Activated CD8-positive, alpha-beta T cell treated with anti-CD3 and anti-CD28 coated beads, Interleukin-2, amount 10 ng/mL, durations not matched to agents 7 days and 5 days (primary cell): ENCODE results near the gene ZNRF1. TPM values are rescaled to one million over a fixed set of nuclear protein-coding genes. Genes with fewer than 3 reads are reported as not detected.
"Not testable (repeated sequence)": the region's sequence is repeated elsewhere in the genome, so short reads cannot be mapped to it uniquely, and the experiment has no call there.

Experiments used
- ATAC-seq: fragments of 150-1000 bp; cut with Tn5 transposase; one replicate; pipeline ENCODE4 v1.10.0; 2021; ENCODE audit warnings: moderate library complexity
- CTCF ChIA-PET: fragments of 350-600 bp; sonication (Branson Sonifier 250); formaldehyde crosslinking; loops from one replicate; lab custom pipeline; 2021; ENCODE audit warnings: antibody characterized with exemption; lab: Charles Lee
- POLR2A ChIA-PET: fragments of 350-600 bp; sonication (Branson Sonifier 250); formaldehyde crosslinking; loops from one replicate; lab custom pipeline; 2021; ENCODE audit warnings: antibody characterized with exemption; lab: Charles Lee
- DNase-seq: peaks from one replicate; pipeline ENCODE4 v3.0.0-alpha.2; 2020
- H3K27ac Mint-ChIP-seq: one replicate; pipeline ENCODE4 v1.8.0; 2021; ENCODE audit warnings: mild to moderate bottlenecking, mixed read lengths
- H3K27me3 Mint-ChIP-seq: one replicate; pipeline ENCODE4 v1.8.0; 2021; ENCODE audit warnings: low read depth, mixed read lengths
- H3K36me3 Mint-ChIP-seq: one replicate; pipeline ENCODE4 v1.8.0; 2021; ENCODE audit warnings: low read depth, mixed read lengths
- H3K4me1 Mint-ChIP-seq: one replicate; pipeline ENCODE4 v1.8.0; 2021; ENCODE audit warnings: low read depth, mixed read lengths
- H3K4me3 Mint-ChIP-seq: one replicate; pipeline ENCODE4 v1.8.0; 2021; ENCODE audit warnings: mild to moderate bottlenecking, mixed read lengths
- H3K9me3 Mint-ChIP-seq: one replicate; pipeline ENCODE4 v1.8.0; 2022; ENCODE audit warnings: mixed read lengths; ENCODE audit not compliant: insufficient read depth
- total RNA-seq, 2 experiments: library from RNA; stranded (reverse); gene quantifications; one replicate each; pipeline ENCODE4 v1.2.3, GENCODE V29; 2021

ZNRF1 gene
- total RNA-seq, 2 experiments from 2014 or later, result 8.5 to 11.1 TPM

DNA sequence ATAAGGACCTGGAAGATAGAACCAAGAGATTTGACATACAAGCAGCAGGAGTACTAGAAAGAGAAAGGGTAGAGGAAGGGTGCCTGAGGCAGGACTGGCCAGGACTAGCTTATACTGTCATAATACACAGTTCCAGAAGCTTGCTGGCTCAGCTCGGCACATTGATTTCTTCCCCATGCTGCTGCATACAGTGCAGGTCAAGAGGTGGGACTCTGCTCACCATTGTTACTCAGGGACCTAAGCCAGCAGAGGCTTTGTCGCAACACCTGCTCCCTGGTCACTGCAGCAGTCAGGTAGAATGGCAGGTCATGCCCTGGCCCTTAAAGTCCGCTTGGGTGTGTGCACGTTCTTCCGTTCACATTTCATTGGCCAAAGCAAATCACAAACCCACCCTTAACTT is 85.0 kb downstream of the ZNRF1 start:
- POLR2A ChIA-PET, result no interaction called here
- DNase-seq, result no peak
- ATAC-seq, result no peak
- Mint-ChIP-seq H3K36me3 (peaks cover 8% of the 10 kb centered on the region), H3K27ac (no peak overlapping the region), H3K27me3 (no peaks in the 10 kb centered on the region), H3K4me1 (peaks cover 6% of the 10 kb centered on the region), H3K4me3 (no peak overlapping the region), H3K9me3 (no peaks in the 10 kb centered on the region)
- CTCF ChIA-PET, result interaction anchor here (0.9 kb wide), 1 partner anchor 8 kb away, joined by 4 read pairs; no protein-coding TSS in a partner anchor

- no peak overlapping the region for H3K27ac Mint-ChIP-seq
- no peaks in the 10 kb centered on the region for H3K27me3 Mint-ChIP-seq
- ChIA-PET CTCF (interaction anchor here (2.0 kb wide), 1 partner anchor 9 kb away, joined by 6 read pairs; no protein-coding TSS in a partner anchor), POLR2A (no interaction called here)
- no peak for ATAC-seq
- H3K4me3 Mint-ChIP-seq, result no peak overlapping the region
- H3K9me3 Mint-ChIP-seq, result no peaks in the 10 kb centered on the region
- DNase-seq, result no peak
- peaks cover 6% of the 10 kb centered on the region for H3K36me3 Mint-ChIP-seq
- peaks cover 18% of the 10 kb centered on the region for H3K4me1 Mint-ChIP-seq
Measured at GRCh38 chr16:75085556-75085955, 86.7 kb downstream of the ZNRF1 start.

DNA sequence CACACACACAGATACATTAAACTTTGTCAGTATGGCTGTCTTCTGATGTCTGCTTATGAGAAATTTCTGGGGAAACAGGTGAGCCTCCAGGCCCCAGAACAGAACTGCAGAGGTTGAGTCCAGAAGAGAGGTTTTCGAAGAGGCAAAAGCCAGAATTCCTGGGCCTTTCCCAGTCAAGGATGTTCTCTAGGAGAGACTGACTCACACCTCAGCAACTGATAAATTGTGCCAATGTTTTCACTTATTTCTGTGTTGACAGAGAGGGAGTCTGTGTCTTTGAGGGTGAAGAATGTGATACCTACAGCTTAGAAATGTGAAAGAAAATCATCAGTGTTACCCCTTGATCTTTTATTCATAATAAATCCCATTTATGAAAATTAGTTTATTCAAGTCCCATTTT is 87.5 kb downstream of the ZNRF1 start:
- no peak for ATAC-seq
- no peak for DNase-seq
- no peaks in the 10 kb centered on the region for H3K9me3 Mint-ChIP-seq
- no peaks in the 10 kb centered on the region for H3K27me3 Mint-ChIP-seq
- H3K36me3 Mint-ChIP-seq, result peaks cover 6% of the 10 kb centered on the region
- H3K27ac Mint-ChIP-seq, result no peak overlapping the region
- POLR2A ChIA-PET, result no interaction called here
- no peak overlapping the region for H3K4me3 Mint-ChIP-seq
- CTCF ChIA-PET, result interaction anchor here (2.0 to 2.7 kb wide), 2 partner anchors 10 to 13 kb away, joined by 6 to 11 read pairs; no protein-coding TSS in a partner anchor
- peaks cover 18% of the 10 kb centered on the region for H3K4me1 Mint-ChIP-seq

GRCh38 chr16:75086688-75087374 is 88.0 kb downstream of the ZNRF1 start:
- Mint-ChIP-seq H3K27me3 (no peaks in the 10 kb centered on the region), H3K4me1 (peaks cover 18% of the 10 kb centered on the region), H3K9me3 (no peaks in the 10 kb centered on the region), H3K4me3 (no peak overlapping the region), H3K27ac (no peak overlapping the region), H3K36me3 (peaks cover 6% of the 10 kb centered on the region)
- no peak for DNase-seq
- no peak for ATAC-seq
- POLR2A ChIA-PET, result interaction anchor here (0.9 kb wide), 1 partner anchor 26 kb away, joined by 3 read pairs; no protein-coding TSS in a partner anchor
- CTCF ChIA-PET, result interaction anchor here (1.4 to 2.7 kb wide), 4 partner anchors 11 to 24 kb away, joined by 4 to 11 read pairs (median 6); no protein-coding TSS in a partner anchor

DNA sequence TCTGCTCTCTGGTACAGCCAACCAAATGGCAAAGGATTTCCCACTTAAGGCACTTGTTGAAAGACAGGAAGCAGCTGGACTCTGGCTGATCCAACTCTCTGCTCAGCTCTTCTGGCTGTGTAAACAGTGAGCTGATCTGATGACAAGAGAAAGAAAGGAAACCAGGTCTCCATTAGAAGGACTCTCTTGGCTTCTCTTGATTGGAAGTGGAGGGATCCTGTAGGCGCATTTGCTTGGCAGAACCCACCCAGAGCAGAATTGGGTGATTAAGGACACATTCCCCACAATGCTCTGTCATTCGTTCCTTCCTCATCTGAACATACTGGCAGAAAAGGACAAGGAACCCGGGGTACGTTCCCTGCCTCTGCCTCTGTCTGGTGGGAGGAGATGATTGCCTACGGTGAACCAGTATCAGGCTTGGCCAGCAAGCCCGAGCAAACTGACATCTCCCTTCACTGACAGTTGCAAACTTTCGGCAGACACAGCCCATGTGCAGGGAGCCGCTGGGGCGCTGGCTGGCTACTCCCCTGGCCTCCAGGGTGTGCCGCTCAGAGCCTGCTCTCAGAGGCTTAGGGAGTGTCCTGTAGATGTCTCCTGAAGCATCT is 88.7 kb downstream of the ZNRF1 start:
- ATAC-seq (no peak), DNase-seq (no peak)
- Mint-ChIP-seq H3K27me3 (no peaks in the 10 kb centered on the region), H3K27ac (no peak overlapping the region), H3K9me3 (no peaks in the 10 kb centered on the region), H3K4me3 (no peak overlapping the region), H3K36me3 (peaks cover 6% of the 10 kb centered on the region), H3K4me1 (peaks cover 18% of the 10 kb centered on the region)
- POLR2A ChIA-PET, result interaction anchor here (0.9 to 1.0 kb wide), 2 partner anchors 13 to 26 kb away, joined by 3 read pairs; no protein-coding TSS in a partner anchor
- CTCF ChIA-PET, result interaction anchor here (0.6 to 2.7 kb wide), 5 partner anchors 11 to 89 kb away, joined by 3 to 11 read pairs (median 5); partner anchors contain the start of gene ZNRF1

- POLR2A ChIA-PET, result interaction anchor here (1.0 kb wide), 1 partner anchor 13 kb away, joined by 3 read pairs; no protein-coding TSS in a partner anchor
- DNase-seq, result no peak
- no peaks in the 10 kb centered on the region for H3K9me3 Mint-ChIP-seq
- CTCF ChIA-PET, result interaction anchor here (0.6 to 2.7 kb wide), 5 partner anchors 11 to 90 kb away, joined by 3 to 11 read pairs (median 4); partner anchors contain the start of gene ZNRF1
- H3K4me3 Mint-ChIP-seq, result no peak overlapping the region
- peaks cover 18% of the 10 kb centered on the region for H3K4me1 Mint-ChIP-seq
- no peak overlapping the region for H3K27ac Mint-ChIP-seq
- H3K36me3 Mint-ChIP-seq, result peaks cover 6% of the 10 kb centered on the region
- ATAC-seq, result no peak
- no peaks in the 10 kb centered on the region for H3K27me3 Mint-ChIP-seq
Measured at GRCh38 chr16:75088216-75088615, 89.4 kb downstream of the ZNRF1 start.

GRCh38 chr16:75088934-75089333 is 90.1 kb downstream of the ZNRF1 start:
- no peak for DNase-seq
- H3K36me3 Mint-ChIP-seq, result peaks cover 6% of the 10 kb centered on the region
- ChIA-PET POLR2A (no interaction called here), CTCF (interaction anchor here (1.3 kb wide), 1 partner anchor 14 kb away, joined by 3 read pairs; no protein-coding TSS in a partner anchor)
- H3K9me3 Mint-ChIP-seq, result no peaks in the 10 kb centered on the region
- H3K27ac Mint-ChIP-seq, result no peak overlapping the region
- H3K27me3 Mint-ChIP-seq, result no peaks in the 10 kb centered on the region
- H3K4me3 Mint-ChIP-seq, result no peak overlapping the region
- ATAC-seq, result no peak
- peaks cover 18% of the 10 kb centered on the region for H3K4me1 Mint-ChIP-seq

DNA sequence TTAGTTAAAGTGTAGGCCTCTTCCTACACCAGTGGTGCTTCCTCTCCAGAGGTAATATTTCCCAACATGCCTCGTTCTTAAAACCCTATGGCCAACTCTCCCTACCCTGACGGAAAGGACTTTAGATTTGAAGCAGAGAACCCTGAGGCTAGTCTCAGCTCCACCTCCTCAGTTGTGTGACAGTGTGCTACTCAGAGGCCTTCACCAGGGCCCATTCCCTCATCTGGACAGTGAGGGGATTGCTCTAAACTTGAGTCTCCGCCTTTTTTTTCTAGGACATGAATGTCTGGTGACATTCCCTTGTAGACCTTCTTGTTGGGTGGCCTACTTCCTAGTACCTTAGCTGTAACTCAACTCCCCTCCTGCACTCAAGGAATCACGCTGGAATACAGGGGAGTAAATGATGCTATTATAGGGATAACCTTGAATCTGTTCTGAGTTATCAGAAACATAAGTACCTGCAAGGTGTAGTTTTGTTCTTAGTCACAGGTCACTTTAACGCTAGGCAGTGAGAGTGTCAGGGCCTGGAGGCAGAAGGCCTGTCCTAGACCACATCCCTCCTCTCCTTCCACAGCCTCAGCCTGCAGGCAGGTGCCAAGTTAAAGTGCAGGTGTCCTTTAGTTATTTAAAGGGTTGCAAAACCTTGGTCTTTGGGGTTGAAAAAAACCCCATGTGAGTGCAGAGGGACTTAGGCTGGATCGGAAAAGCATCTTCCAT is 90.8 kb downstream of the ZNRF1 start:
- ChIA-PET POLR2A (no interaction called here), CTCF (interaction anchor here (1.3 kb wide), 1 partner anchor 15 kb away, joined by 3 read pairs; no protein-coding TSS in a partner anchor)
- Mint-ChIP-seq H3K27ac (no peak overlapping the region), H3K4me1 (peaks cover 18% of the 10 kb centered on the region), H3K9me3 (no peaks in the 10 kb centered on the region), H3K36me3 (peaks cover 6% of the 10 kb centered on the region), H3K27me3 (no peaks in the 10 kb centered on the region), H3K4me3 (no peak overlapping the region)
- no peak for DNase-seq
- no peak for ATAC-seq

DNA sequence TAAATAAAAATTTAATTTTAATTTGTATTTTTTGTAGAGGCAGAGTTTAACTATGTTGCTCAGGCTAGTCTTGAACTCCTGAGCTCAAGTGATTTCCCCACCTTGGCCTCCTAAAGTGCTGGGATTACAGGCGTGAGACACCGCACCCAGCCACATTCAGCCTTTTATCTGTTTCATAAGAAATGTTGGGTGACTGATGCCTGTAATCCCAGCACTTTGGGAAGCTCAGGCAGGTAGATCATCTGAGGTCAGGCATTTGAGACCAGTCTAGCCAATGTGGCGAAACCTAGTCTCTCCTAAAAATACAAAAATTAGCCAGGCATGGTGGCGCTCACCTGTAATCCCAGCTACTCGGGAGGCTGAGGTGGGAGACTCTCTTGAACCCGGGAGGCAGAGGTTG is 92.1 kb downstream of the ZNRF1 start:
- H3K27ac Mint-ChIP-seq, DNase-seq, H3K27me3 Mint-ChIP-seq, H3K9me3 Mint-ChIP-seq, H3K4me3 Mint-ChIP-seq, ATAC-seq, POLR2A ChIA-PET, H3K36me3 Mint-ChIP-seq: not testable (repeated sequence)
- CTCF ChIA-PET, result interaction anchor here (1.1 to 1.2 kb wide), 2 partner anchors 8 to 93 kb away, joined by 3 to 4 read pairs; partner anchors contain the start of gene ZNRF1
- H3K4me1 Mint-ChIP-seq, result peaks cover 18% of the 10 kb centered on the region

- DNase-seq, H3K9me3 Mint-ChIP-seq, POLR2A ChIA-PET, H3K36me3 Mint-ChIP-seq, H3K27ac Mint-ChIP-seq, H3K4me3 Mint-ChIP-seq, H3K27me3 Mint-ChIP-seq, ATAC-seq: not testable (repeated sequence)
- CTCF ChIA-PET, result interaction anchor here (1.1 to 1.2 kb wide), 2 partner anchors 8 to 93 kb away, joined by 3 to 4 read pairs; partner anchors contain the start of gene ZNRF1
- peaks cover 21% of the 10 kb centered on the region for H3K4me1 Mint-ChIP-seq
Measured at GRCh38 chr16:75091619-75092018, 92.8 kb downstream of the ZNRF1 start.

- Mint-ChIP-seq H3K36me3 (peaks cover 5% of the 10 kb centered on the region), H3K9me3 (no peaks in the 10 kb centered on the region), H3K27ac (no peak overlapping the region), H3K27me3 (no peaks in the 10 kb centered on the region), H3K4me1 (peaks cover 21% of the 10 kb centered on the region), H3K4me3 (no peak overlapping the region)
- ChIA-PET CTCF (no interaction called here), POLR2A (no interaction called here)
- no peak for ATAC-seq
- DNase-seq, result no peak
Measured at GRCh38 chr16:75092777-75093176, 94.0 kb downstream of the ZNRF1 start.
